Pancreas (tissue), 10 donors: Measurements from ENCODE around the gene TREH. TPM values are rescaled to one million over a fixed set of nuclear protein-coding genes. Genes with fewer than 3 reads are reported as not detected.

Source experiments
- ATAC-seq, 4 donors: fragments of 200-7000 bp; cut with Tn5 transposase; one replicate each; pipeline versions ENCODE4 v1.8.0 to v1.9.1; 2020; ENCODE audit warnings: mild to moderate bottlenecking in 4 of 4, moderate library complexity in 4 of 4
- DNase-seq, 6 donors: peaks; one replicate each; pipeline ENCODE4 v3.0.0-alpha.2; 2020
- FAIRE-seq: peaks from 2 replicates; lab custom pipeline; 2012; peaks lifted over from hg19 to GRCh38; lab: Jason Lieb, UNC
- H3K27ac ChIP-seq, 4 donors: fragments of 200-600 bp; sonication (generic); 1 replicate in 3 of 4; 2 replicates in 1 of 4; pipeline versions ENCODE4 v1.5.0 to v1.8.0; 2020
- H3K27me3 ChIP-seq, 4 donors: fragments of 200-600 bp; one replicate each; pipeline ENCODE4 v1.8.0; 2021
- H3K36me3 ChIP-seq, 3 donors: fragments of 200-600 bp; sonication (generic) in 1 of 3; one replicate each; pipeline versions ENCODE4 v1.5.0 to v1.8.0; 2020 to 2021
- H3K4me1 ChIP-seq, 3 donors: fragments of 200-600 bp; one replicate each; pipeline ENCODE4 v1.8.0; 2021
- H3K4me3 ChIP-seq, 4 donors: fragments of 200-600 bp; sonication (generic) in 2 of 4; one replicate each; pipeline versions ENCODE4 v1.5.0 to v1.8.0; 2020 to 2021
- H3K9me3 ChIP-seq, 4 donors: fragments of 200-600 bp; one replicate each; pipeline ENCODE4 v1.8.0; 2021
- CTCF ChIP-seq, 4 donors: fragments of 200-600 bp; sonication (generic) in 3 of 4; IDR thresholded peaks; one replicate each; pipeline versions ENCODE4 v1.5.0 to v1.8.0; 2021; ENCODE audit warnings: antibody characterized with exemption in 4 of 4
- WGBS, 2 donors: extraction: QIAGEN DNeasy Blood & Tissue Kit; methylation state at CpG; one replicate each; pipeline ENCODE4 v1.1.7; 2013; 5-methylcytosine and 5-hydroxymethylcytosine counted together
- intact Hi-C, 3 donors: fragments of 100-400 bp; cut with DNase I; formaldehyde crosslinking; loops; one replicate each; pipeline versions ENCODE4 v1.11.1 to v1.14.2; 2022
- polyA plus RNA-seq, 2 donors: library from polyadenylated mRNA; stranded (reverse); fragments of 200-250 nt; gene quantifications; one replicate each; pipeline ENCODE4 v1.2.3, GENCODE V29; 2013
- total RNA-seq, 6 donors: library from RNA; stranded (reverse); fragmentation: NEBNext Ultra II Directional in 4 of 6; extraction: Animal tissue kit (Norgen Biotek cat#: 25700) in 4 of 6; gene quantifications; one replicate each; pipeline versions ENCODE4 v1.2.1 to v1.2.4, GENCODE V29; 2021 to 2023
- donor health status: healthy with polysubstance abuse.
- donor health status: DM: no; HTN: no; CAD: no; lungs with moderate emphysema.
- donor health status: DM: no; HTN: no; CAD: no.
- donor health status: control.
- donor health status: control.
- donor health status: Bipolar disorder and iron deficiency.
- donor health status: DM: yes; HTN: yes; CAD: no.
- donor health status: DM: no; HTN: no; CAD: no.
- donor health status: DM: no; HTN: no; CAD: no.
- donor health status: DM: yes; HTN: yes; CAD: no.

TREH gene
- total and polyA plus RNA-seq, 8 donors, result 0.14 to 4.7 (median 1.0) TPM

DNA sequence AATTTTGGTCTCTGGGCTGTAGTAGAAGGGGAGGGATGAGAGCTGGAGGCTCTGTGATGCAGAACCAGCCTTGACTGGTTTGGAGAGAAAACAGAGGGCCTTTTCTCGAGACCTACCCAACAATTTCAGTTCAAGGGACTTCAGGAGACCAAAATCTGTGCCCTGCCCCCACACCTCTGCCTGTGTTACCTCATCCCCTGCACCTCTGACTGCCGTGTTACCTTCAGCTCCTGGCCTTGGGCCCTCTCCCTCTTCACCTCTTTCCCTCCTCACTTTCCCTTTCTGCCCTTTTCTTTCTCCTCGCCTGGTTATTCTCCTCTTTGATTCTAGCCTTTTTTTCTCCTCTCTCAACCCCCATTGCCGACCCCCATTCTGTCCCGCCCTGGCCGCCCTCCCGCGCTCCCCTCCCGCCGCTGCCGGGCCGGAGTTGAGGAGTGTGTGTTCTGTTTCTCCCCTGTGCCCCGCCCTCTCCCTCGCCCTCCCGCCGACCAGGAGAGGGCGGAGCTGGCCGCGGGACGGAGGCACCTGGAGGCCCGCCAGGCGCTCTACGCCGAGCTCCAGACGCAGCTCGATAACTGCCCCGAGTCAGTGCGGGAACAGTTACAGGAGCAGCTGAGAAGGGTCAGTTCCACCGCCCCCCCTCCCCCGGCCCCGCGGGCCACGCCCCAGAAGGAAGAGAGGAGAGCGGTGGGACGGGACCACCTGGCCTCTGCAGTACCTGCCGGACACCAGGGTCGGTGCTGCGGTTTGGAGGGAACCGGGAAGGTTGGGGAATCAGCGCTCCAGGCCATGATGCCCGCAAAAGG is 44.8 kb downstream of the TREH start:
- H3K36me3 ChIP-seq, result peaks cover 0 to 8% (median 0%) of the 10 kb centered on the region in 3 donors
- DNase-seq (peak; percentile 84 to 96 (median 92)), FAIRE-seq (no peak), ATAC-seq (peak; percentile 94 to 96 (median 95))
- WGBS, 2 donors, result 6 to 8% methylated on average over 37 to 41 of the region's 41 CpGs
- H3K4me1 ChIP-seq, result peaks cover 7 to 15% (median 12%) of the 10 kb centered on the region in 3 donors
- intact Hi-C loops, result no loop called here
- no peaks in the 10 kb centered on the region for H3K9me3 ChIP-seq
- H3K27me3 ChIP-seq, result no peaks in the 10 kb centered on the region
- TF ChIP-seq CTCF (IDR thresholded peaks at IDR 0.05), result no peak
- H3K27ac ChIP-seq, result peak overlapping the region; percentile 28 to 71 (median 56)
- H3K4me3 ChIP-seq, result peak overlapping the region in 3 of 4 donors; percentile 7 to 42 (median 29)

DNA sequence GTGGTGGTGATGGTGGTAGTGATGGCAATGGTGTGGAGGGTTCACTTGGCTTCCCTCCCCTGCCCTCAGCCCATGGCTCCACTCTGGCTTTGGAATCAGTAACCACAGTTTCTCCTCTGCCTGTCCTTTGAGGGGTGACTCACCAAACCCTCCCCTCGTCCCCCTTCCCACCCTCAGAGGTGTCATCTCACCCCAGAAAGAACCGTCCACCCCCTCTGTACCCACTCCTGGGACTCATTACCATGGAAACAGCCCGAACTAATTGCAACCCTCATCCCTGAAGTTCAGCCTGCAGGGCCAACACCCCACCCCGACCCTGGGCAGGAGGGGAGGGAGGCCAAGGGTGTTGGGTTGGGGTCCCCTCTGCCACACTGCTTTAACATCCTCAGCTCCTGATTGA is 45.5 kb downstream of the TREH start:
- no peak overlapping the region for H3K4me3 ChIP-seq
- no peak for DNase-seq
- FAIRE-seq, result no peak
- no peak for TF ChIP-seq CTCF (IDR thresholded peaks at IDR 0.05)
- peaks cover 0 to 8% (median 0%) of the 10 kb centered on the region in 3 donors for H3K36me3 ChIP-seq
- H3K4me1 ChIP-seq, result peaks cover 7 to 15% (median 12%) of the 10 kb centered on the region in 3 donors
- no peaks in the 10 kb centered on the region for H3K9me3 ChIP-seq
- ATAC-seq, result no peak
- peak overlapping the region in 1 of 4 donors; percentile 71 for H3K27ac ChIP-seq
- H3K27me3 ChIP-seq, result no peaks in the 10 kb centered on the region
- intact Hi-C loops, result no loop called here
- WGBS, 2 donors, result 55 to 59% methylated on average over 4 of the region's 4 CpGs

- DNase-seq (no peak), ATAC-seq (no peak), FAIRE-seq (no peak)
- Histone ChIP-seq H3K36me3 (peaks cover 0 to 13% (median 0%) of the 10 kb centered on the region in 3 donors), H3K27me3 (no peaks in the 10 kb centered on the region), H3K9me3 (no peaks in the 10 kb centered on the region), H3K4me3 (no peak overlapping the region), H3K4me1 (peaks cover 7 to 15% (median 12%) of the 10 kb centered on the region in 3 donors), H3K27ac (no peak overlapping the region)
- whole genome bisulfite sequencing, 2 donors, result 86 to 94% methylated on average over 1 of the region's 1 CpG
- intact Hi-C loops, result no loop called here
- TF ChIP-seq CTCF (IDR thresholded peaks at IDR 0.05), result no peak
Observed at GRCh38 chr11:118633319-118633690, 46.1 kb downstream of the TREH start.

DNA sequence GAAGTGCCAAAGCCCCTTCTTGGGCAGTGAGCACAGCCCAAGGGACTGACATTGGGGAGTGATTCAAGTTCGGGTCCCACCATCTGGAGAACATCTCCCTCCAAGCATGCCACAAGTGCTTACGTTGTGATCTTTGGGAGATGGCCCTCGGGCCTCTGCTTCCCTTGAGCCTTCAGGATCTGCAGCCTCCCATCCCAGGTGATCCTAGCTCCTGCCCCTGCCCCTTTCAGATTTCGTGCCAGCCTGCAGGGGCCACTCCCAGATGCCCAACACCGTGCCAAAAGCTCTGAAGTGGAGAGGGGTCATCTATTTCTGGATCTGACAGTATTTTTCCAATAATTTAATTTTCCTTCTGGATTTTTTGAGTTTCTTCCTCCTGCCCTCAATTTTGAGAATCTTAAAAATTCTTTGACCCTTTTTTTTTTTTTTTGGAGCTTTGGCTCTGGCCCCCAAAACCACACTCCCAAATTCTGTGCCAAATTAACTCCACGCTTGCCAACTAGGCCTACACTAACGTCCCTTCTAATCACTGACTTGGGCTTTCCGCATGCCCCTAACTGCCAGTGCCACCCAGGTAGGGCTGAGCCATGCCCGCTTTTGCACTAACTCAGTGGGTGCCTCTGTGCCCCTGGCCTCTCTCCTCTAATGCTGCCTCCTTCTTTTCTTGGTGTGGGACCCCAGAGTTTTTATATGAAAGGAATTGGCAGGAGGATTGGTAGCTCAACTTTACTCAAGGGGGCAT is 46.7 kb downstream of the TREH start:
- Histone ChIP-seq H3K4me3 (no peak overlapping the region), H3K4me1 (peaks cover 7 to 15% (median 12%) of the 10 kb centered on the region in 3 donors), H3K27me3 (no peaks in the 10 kb centered on the region), H3K36me3 (peaks cover 0 to 18% (median 0%) of the 10 kb centered on the region in 3 donors), H3K27ac (no peak overlapping the region), H3K9me3 (no peaks in the 10 kb centered on the region)
- no peak for TF ChIP-seq CTCF (IDR thresholded peaks at IDR 0.05)
- 83 to 89% methylated on average over 9 of the region's 9 CpGs for whole genome bisulfite sequencing, 2 donors
- DNase-seq (no peak), ATAC-seq (no peak), FAIRE-seq (no peak)
- intact Hi-C loops, result no loop called here
